GM03348 (cell line): ENCODE measurements around the gene RALGAPB.

Source experiments
- DNase-seq: peaks from one replicate; pipeline ENCODE4 v3.0.0; 2012; ENCODE audit warnings: low spot score

RALGAPB gene

DNA sequence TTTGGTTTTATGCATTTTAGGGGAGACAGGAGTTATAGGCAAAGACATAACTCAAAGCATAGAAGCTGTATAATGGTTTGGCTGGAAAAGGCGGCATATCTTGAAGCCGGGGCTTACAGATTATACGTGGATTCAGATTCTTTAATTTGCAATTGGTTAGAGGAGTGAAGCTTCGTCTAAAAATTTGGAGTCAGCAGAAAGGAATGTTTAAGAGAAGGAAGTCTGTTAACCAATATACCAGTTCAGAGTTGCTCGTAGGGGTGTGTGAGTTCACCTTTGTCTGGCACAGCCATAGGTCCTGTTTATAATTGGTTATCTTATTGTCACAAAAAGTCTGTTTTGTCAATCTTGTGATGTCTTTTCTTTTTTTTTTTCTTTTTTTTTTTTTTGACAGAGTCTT, 137.9 kb downstream of the RALGAPB start:
- DNase-seq = no peak

DNA sequence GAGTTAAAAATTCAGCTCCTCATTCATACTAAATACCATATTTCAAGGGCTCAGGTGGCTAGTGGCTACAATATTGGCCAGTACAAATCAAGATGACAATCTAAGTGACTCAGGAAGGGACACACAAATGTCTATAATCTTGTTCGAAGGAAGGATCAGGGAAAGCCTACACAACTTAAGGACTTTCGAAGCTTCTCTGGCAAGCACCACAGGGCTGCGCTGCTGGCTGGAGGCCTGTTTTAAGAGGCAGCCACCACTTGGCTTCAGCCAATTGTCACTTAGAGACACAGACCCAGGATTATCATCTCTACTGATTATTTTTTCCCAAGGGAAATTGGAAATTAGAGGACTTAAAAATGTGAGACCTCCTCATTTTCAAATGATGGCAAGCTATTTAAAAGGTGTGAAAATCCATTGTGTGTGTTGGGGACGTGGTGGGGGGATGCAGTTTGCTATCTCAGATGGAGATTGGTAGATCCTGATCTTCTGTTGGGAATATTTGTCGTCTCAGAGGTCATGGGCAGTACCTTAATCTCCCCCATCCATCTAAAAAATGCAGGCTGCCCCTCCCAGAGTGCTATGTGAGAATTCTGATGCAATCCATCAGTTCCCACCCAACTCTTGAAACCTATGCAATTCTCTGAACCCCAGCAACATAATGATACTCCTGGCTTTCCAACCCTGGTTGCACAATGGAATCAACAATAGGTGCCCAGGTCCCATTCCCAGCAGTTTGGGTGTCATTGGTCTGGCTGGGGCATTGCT, 140.3 kb downstream of the RALGAPB start:
- DNase-seq = no peak

DNA sequence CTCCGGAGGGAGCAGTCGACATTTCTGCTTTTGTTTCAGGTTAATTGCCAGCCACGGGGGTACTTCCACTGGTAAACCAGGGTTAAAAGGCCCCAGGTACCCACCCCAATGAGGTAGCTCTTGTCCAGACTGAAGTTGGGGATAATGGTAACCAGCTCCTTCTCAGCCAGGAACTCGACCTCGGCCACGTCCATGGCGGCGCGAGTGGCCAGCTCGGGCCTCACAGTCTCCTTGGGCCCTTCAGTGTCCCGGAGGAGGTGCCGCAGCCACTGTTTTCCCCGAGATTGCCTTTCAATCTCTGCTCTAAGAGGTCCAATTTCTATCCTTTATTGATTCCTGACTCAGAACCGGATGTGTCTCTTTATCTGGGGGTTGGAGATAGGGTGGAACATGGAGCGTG, 142.6 kb downstream of the RALGAPB start:
- DNase-seq = no peak

DNA sequence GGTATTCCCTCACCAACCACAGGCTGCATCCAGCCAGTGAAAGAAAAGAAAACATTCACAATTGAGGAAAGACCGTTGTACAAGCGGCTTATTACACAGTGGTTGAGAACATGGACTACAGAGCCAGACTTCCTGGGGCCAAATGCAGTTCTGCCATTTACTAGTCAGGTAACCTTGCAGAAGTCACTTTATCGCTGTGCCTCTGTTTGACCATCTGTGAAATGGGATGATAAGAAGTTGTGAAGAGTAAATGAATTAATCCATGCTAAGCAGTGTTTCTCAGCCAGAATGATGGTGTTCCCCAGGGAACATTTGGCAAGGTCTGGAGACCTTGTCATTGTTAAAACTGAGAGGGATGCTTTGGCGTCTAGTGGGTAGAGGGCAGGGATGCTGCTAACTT, 143.8 kb downstream of the RALGAPB start:
- DNase-seq = no peak

DNA sequence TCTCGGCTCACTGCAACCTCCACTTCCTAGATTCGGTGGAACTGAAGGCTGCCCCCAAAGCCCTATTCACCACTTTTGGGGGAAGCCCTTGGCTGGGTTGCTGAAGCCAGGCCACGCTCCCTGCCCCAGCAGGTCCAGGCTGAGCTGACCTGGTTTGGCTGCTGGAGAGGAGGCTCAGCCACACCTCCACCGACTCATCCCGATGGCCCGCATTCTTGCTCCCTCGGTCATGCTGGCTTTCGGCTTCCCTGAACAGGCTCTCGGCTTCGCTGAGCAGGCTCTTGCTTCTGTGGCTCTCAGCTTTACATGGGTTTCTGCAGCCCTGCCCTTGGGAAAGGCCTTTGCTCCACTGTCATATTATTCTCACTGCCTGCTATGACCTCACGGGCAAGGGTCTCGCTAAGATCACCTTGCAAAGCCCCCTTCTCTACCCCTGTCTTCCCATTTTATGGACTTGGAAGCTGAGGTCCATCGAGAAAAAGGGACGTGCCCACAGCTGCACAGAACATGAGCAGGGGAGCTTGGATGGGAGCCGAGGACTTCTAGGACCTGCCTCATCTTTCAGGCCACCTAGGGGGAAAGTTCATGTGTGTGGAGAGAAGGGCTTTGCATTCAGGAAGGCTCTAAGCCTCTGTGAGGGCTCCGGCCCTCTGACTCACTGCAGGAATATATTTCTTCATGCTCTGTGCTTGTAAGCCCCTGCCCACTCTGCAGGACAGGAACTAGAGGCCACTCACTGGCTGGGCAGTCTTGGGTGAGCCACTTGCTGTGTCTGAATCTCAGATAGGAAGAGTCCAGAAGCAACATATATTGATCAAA, 144.6 kb downstream of the RALGAPB start:
- DNase-seq = peak; percentile 64

DNA sequence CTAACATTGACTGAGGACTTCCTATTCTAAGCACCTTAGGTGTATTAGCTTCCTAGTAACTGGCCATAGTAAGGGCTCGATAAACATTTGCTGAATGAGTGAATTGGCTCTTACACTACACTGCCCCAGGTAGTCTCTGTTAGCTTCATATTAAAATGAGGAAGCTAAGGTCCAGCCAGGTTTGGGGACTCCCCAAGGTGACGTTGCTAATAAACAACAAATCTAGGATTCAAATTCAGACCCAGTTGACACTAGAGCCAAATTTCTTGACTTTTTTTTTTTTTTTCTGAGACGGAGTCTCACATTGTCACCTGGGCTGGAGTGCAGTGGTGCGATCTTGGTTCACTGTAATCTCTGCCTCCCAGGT, 145.2 kb downstream of the RALGAPB start:
- DNase-seq = no peak

DNA sequence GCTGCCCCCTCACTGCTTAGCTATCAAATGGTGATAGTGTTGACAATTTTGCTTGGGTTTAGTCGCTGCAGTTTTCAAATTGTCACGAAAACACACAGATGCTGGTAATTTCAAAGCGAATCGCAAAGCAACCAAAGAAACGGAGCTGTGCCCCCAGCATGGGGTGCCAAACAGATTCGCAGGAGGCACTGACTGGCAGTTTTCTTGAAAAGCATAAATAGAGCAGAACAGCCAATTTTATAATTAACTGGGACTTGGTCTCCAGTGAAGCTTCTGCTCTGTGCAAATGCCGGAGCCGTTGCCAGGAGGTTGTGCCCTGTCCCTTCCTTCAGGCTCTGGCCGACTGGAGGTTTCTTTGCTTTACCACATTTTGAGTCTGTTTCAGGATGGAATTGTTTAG, 147.8 kb downstream of the RALGAPB start:
- no peak for DNase-seq

DNA sequence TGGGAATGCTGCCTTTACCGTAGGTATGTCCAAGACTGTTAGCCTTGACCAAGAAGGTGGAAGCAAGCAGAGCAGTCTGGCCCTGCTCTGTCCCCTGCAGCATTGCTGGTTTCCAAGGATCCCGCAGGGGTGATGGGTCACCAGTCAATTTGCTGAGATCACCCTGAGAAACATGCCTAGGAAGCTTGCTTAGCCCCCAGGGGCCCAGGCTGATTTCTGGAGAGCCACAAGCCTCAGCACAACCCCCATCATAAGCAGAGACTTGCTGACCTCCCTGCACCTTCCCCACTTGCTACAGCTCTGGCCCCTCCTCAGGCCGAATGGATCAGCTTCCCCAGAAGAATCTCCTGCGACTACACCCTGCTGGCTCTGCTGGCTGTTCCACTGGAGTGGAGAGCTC, 150.4 kb downstream of the RALGAPB start:
- no peak for DNase-seq

DNA sequence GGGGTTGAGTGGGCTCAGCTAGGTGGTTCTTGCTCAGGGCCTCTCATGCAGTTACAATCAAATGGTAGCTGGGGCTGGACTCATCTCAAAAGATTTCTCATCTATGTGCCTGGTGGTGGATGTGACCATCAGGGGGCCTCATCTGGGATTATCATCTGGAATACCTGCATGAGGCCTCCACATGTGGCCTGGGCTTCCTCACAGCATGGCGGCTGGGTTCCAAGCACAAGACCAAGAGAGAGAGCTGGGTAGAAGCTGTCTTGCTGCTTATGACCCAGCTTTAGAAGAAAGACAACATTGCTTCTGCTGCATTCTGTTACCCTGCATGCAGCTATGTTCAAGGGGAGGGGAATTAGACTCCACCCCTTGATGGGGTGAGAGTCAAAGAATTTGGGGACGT, 151.4 kb downstream of the RALGAPB start:
- no peak for DNase-seq

DNA sequence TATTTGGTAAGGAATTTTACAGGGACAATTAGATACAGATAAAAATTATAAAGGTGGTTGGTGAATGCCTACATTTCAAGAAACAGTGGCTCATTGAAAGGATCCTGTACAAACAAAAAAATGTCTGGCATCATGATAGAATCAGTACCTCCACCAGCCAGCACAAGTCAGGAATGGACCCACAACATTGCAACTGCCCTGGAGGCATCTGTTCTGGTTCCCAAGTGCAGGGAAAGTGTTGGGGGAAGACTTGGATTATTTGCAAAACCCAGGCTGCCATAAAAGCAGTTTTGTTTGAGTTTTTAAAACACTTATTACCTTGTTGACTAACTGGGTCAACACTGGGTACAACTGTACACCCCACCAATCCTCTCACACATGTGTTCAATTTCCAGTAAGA, 153.3 kb downstream of the RALGAPB start:
- no peak for DNase-seq

DNA sequence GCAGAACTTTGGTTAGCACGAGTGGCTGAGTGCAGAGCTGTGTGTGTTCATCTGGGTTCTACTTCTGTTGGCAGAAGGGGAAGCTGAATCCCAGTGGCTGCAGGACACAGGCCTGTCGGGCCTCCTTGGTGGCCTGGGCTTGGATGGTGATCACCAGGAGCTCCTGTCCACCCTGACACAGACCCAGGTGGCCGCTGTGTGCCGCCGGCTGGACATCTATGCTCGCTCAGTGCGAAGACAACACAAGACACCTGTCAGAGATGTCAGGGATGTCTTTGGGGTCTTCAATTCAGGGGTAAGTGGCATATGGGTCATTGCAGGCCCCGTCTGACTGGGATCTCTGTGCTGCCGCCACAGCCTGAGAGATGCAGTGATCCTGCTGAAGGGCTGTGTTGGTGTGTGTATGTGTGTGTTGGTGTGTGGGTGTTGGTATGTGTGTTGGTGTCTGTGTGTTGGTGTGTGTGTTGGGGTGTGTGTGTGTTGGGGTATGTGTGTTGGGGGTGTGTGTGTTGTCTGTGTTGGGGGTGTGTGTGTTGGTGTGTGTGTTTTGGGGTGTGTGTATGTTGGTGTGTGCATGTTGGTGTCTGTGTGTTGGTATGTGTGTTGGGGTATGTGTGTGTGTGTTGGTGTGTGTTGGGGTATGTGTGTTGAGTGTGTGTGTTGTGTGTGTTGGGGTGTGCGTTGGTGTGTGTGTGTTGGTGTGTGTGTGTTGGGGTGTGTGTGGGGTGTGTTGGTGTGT, 154.4 kb downstream of the RALGAPB start:
- no peak for DNase-seq
